Fibroblast of lung (primary cell): Measurements from ENCODE around the gene OR5C1. TPM values are rescaled to one million over a fixed set of nuclear protein-coding genes. Genes with fewer than 3 reads are reported as not detected.

Source experiments
- DNase-seq, 2 donors: peaks; one replicate each; pipeline versions ENCODE4 v3.0.0 to v3.0.0-alpha.2; 2010; ENCODE audit warnings: low read depth in 2 of 2
- H2AFZ ChIP-seq: 2 replicates; pipeline ENCODE4 v1.5.1; 2012; ENCODE audit warnings: low read length, control low read depth, inconsistent platforms
- H3K27ac ChIP-seq: 2 replicates; pipeline ENCODE4 v1.5.1; 2011; ENCODE audit warnings: low read length, control low read depth; ENCODE audit not compliant: insufficient read depth
- H3K27me3 ChIP-seq: 2 replicates; pipeline ENCODE4 v1.5.1; 2011; ENCODE audit warnings: mild to moderate bottlenecking, low read length; ENCODE audit not compliant: control insufficient read depth, insufficient read depth
- H3K36me3 ChIP-seq: 2 replicates; pipeline ENCODE4 v1.5.1; 2011; ENCODE audit warnings: low read length; ENCODE audit not compliant: control insufficient read depth, insufficient read depth
- H3K4me1 ChIP-seq: 2 replicates; pipeline ENCODE4 v1.5.1; 2011; ENCODE audit warnings: low read length; ENCODE audit not compliant: control insufficient read depth, insufficient read depth; ENCODE audit errors: extremely low read depth
- H3K4me2 ChIP-seq: 2 replicates; pipeline ENCODE4 v1.5.1; 2011; ENCODE audit warnings: low read length, control low read depth; ENCODE audit not compliant: insufficient read depth; ENCODE audit errors: extremely low read depth
- H3K4me3 ChIP-seq, 4 experiments: fragments of 200-600 bp in 1 of 4; sonication (generic) in 1 of 4; replicated peaks in 1 of 4; 2 replicates each; pipeline ENCODE4 v1.5.1; 2011 to 2016; ENCODE audit warnings: low read length in 4 of 4, low read depth in 3 of 4, mild to moderate bottlenecking in 3 of 4, control low read depth in 2 of 4, inconsistent platforms in 1 of 4, mixed read lengths in 1 of 4; ENCODE audit not compliant: insufficient read depth in 1 of 4; ENCODE audit errors: control extremely low read depth in 1 of 4
- H3K79me2 ChIP-seq: 2 replicates; pipeline ENCODE4 v1.5.1; 2012; ENCODE audit warnings: mild to moderate bottlenecking, low read length, inconsistent platforms; ENCODE audit not compliant: control insufficient read depth, insufficient read depth
- H3K9ac ChIP-seq: 2 replicates; pipeline ENCODE4 v1.5.1; 2011; ENCODE audit warnings: mild to moderate bottlenecking, low read length, control low read depth; ENCODE audit not compliant: insufficient read depth
- H3K9me3 ChIP-seq: 2 replicates; pipeline ENCODE4 v1.5.1; 2012; ENCODE audit warnings: low read depth, low read length; ENCODE audit not compliant: control insufficient read depth, insufficient read depth
- H4K20me1 ChIP-seq: 2 replicates; pipeline ENCODE4 v1.5.1; 2011; ENCODE audit warnings: low read length; ENCODE audit not compliant: control insufficient read depth, insufficient read depth; ENCODE audit errors: extremely low read depth
- EZH2 ChIP-seq: IDR thresholded peaks from 2 replicates; pipeline ENCODE4 v1.5.1; 2012; ENCODE audit warnings: low read length, control low read depth, mild to moderate bottlenecking; ENCODE audit errors: missing control alignments
- polyA minus RNA-seq: library from RNA; depleted of rRNA, polyadenylated mRNA; stranded (reverse); fragments of >200 nt; gene quantifications from 2 replicates; pipeline ENCODE4 v1.2.3, GENCODE V29; 2011; ENCODE audit warnings: low replicate concordance
- polyA plus RNA-seq, 2 donors: library from polyadenylated mRNA; depleted of rRNA in 1 of 2; stranded (reverse) in 1 of 2; unstranded in 1 of 2; fragments of >200 nt; gene quantifications; 2 replicates each; pipeline ENCODE4 v1.2.1, GENCODE V29; 2011 to 2012; ENCODE audit warnings: missing spikeins in 1 of 2
- total RNA-seq: library from RNA; depleted of rRNA; stranded (reverse); fragments of >200 nt; gene quantifications from 2 replicates; pipeline ENCODE4 v1.2.1, GENCODE V29; 2014
- TF ChIP-seq, protein P1 (sequence below), 2 donors: IDR thresholded peaks in 1 of 2; conservative IDR thresholded peaks in 1 of 2; 1 replicate in 1 of 2; 2 replicates in 1 of 2; pipeline ENCODE4 v1.5.1; 2011 to 2012; ENCODE audit warnings: low read length in 2 of 2, control low read depth in 1 of 2, inconsistent platforms in 1 of 2, low read depth in 1 of 2, mild to moderate bottlenecking in 1 of 2

Gene OR5C1
- total RNA-seq: not detected in 2 replicates
- polyA plus RNA-seq: not detected in 2 replicates
- polyA plus RNA-seq (2012): not detected in 2 replicates
- 0.59 TPM in 1 of 2 replicates, not detected in the other for polyA minus RNA-seq

DNA sequence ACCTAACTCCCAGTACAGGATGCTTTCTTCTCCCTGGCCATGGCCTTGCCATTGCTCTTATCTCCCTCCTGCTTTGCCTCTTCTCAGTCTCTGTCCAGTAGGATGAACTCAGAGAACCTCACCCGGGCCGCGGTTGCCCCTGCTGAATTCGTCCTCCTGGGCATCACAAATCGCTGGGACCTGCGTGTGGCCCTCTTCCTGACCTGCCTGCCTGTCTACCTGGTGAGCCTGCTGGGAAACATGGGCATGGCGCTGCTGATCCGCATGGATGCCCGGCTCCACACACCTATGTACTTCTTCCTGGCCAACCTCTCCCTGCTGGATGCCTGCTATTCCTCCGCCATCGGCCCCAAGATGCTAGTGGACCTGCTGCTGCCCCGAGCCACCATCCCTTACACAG, at the start of gene OR5C1:
TSS of gene OR5C1 (plus strand) at position 103 of the 400 bp plus-strand sequence. CDS start at position 103, 0 bp downstream.
- Histone ChIP-seq H3K4me1 (no peaks in the 10 kb centered on the region), H4K20me1 (no peaks in the 10 kb centered on the region), H3K4me2 (no peak within 1 kb of the TSS), H3K27me3 (no peaks in the 10 kb centered on the region), H3K9me3 (no peaks in the 10 kb centered on the region), H3K36me3 (no peaks in the 10 kb centered on the region), H3K4me3 (no peak within 1 kb of the TSS), H3K27ac (no peak within 1 kb of the TSS), H3K9ac (no peak within 1 kb of the TSS), H3K79me2 (no peaks in the 10 kb centered on the region), H2AFZ (no peak within 1 kb of the TSS)
- DNase-seq: no peak
- TF ChIP-seq, protein P1, sequence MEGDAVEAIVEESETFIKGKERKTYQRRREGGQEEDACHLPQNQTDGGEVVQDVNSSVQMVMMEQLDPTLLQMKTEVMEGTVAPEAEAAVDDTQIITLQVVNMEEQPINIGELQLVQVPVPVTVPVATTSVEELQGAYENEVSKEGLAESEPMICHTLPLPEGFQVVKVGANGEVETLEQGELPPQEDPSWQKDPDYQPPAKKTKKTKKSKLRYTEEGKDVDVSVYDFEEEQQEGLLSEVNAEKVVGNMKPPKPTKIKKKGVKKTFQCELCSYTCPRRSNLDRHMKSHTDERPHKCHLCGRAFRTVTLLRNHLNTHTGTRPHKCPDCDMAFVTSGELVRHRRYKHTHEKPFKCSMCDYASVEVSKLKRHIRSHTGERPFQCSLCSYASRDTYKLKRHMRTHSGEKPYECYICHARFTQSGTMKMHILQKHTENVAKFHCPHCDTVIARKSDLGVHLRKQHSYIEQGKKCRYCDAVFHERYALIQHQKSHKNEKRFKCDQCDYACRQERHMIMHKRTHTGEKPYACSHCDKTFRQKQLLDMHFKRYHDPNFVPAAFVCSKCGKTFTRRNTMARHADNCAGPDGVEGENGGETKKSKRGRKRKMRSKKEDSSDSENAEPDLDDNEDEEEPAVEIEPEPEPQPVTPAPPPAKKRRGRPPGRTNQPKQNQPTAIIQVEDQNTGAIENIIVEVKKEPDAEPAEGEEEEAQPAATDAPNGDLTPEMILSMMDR (conservative IDR thresholded peaks at IDR 0.05 in 1 of 2, IDR thresholded peaks at IDR 0.05 in 1 of 2; ENCODE audit: low read depth in 1 of 2, low read length in 2 of 2): no peak
- TF ChIP-seq EZH2: no peak

DNA sequence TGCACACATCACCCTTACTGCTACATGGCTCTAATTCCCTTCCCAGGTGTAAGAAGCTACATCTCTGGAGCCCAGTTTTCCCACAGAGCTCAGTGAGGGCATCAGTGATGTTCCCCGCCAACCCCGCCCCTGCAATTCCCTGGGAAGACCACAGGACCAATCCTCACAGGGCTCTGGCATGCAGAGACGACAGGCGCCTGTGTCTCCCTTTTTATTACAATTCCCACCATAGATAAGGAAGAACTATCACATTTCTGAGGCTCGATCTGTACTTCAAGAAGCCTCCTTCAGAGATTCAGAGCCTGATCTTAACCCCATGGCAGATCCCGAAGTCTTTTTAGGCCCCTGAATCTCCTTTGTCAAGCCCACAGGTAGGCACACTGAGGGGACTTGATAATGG, 46.7 kb upstream of the OR5C1 start, which contains the start of gene OR1L6:
TSS of gene OR1L6 (plus strand) at position 301 of the 400 bp plus-strand sequence. CDS start 7,545 bp downstream, outside the sequence.
- no peak within 1 kb of the TSS for H2AFZ ChIP-seq
- H3K79me2 ChIP-seq: no peaks in the 10 kb centered on the region
- no peak for DNase-seq
- no peaks in the 10 kb centered on the region for H3K9me3 ChIP-seq
- no peak within 1 kb of the TSS for H3K4me3 ChIP-seq
- H4K20me1 ChIP-seq: no peaks in the 10 kb centered on the region
- no peaks in the 10 kb centered on the region for H3K4me1 ChIP-seq
- TF ChIP-seq, protein P1 (conservative IDR thresholded peaks at IDR 0.05 in 1 of 2, IDR thresholded peaks at IDR 0.05 in 1 of 2; ENCODE audit: low read depth in 1 of 2, low read length in 2 of 2): no peak
- TF ChIP-seq EZH2: no peak
- no peak within 1 kb of the TSS for H3K27ac ChIP-seq
- no peak within 1 kb of the TSS for H3K4me2 ChIP-seq
- H3K36me3 ChIP-seq: no peaks in the 10 kb centered on the region
- H3K9ac ChIP-seq: no peak within 1 kb of the TSS
- H3K27me3 ChIP-seq: no peaks in the 10 kb centered on the region

DNA sequence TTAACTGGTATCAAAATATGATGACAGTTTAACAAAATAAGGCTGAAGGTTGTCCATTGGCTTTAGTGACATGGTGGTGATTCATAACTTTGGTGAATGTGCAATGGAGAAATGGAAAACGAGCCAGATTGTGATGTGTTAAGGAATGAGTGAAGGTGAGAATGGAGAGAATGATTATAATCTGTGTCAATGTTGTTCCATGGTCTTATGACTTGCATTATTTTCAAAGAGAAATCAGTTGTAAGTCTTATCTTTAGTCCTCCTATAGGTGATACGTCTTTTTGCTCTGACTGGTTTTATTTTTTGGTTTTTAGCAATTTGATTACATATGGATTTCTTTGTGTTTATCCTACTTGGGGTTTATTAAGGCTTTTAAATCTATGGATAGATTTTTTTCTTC, 33.9 kb upstream of the OR5C1 start:
- H3K9ac ChIP-seq: no peak overlapping the region
- no peaks in the 10 kb centered on the region for H3K27me3 ChIP-seq
- no peaks in the 10 kb centered on the region for H3K4me1 ChIP-seq
- no peak overlapping the region for H3K4me3 ChIP-seq
- no peaks in the 10 kb centered on the region for H4K20me1 ChIP-seq
- no peaks in the 10 kb centered on the region for H3K36me3 ChIP-seq
- H3K27ac ChIP-seq: no peak overlapping the region
- H3K4me2 ChIP-seq: no peak overlapping the region
- no peaks in the 10 kb centered on the region for H3K79me2 ChIP-seq
- H3K9me3 ChIP-seq: no peaks in the 10 kb centered on the region
- no peak for TF ChIP-seq EZH2
- TF ChIP-seq, protein P1 (conservative IDR thresholded peaks at IDR 0.05 in 1 of 2, IDR thresholded peaks at IDR 0.05 in 1 of 2; ENCODE audit: low read depth in 1 of 2, low read length in 2 of 2): no peak
- H2AFZ ChIP-seq: no peak overlapping the region
- no peak for DNase-seq
